Endothelial cell of umbilical vein (primary cell): Measurements from ENCODE around the gene VTI1A. TPM values are rescaled to one million over a fixed set of nuclear protein-coding genes. Genes with fewer than 3 reads are reported as not detected.

Experiments
- BruUV-seq: library from RNA; stranded (reverse); fragments of 400-500 nt; replicated peaks from 2 replicates; lab custom pipeline; 2021; lab: Mats Ljungman, UMichigan
- CTCF ChIA-PET: fragments of 300-600, 350-600 bp; sonication (Branson Sonifier 250); formaldehyde crosslinking; loops from one replicate; lab custom pipeline; 2021; ENCODE audit warnings: antibody characterized with exemption, inconsistent platforms; lab: Charles Lee
- POLR2A ChIA-PET: fragments of 300-600, 350-600 bp; sonication (Branson Sonifier 250); formaldehyde crosslinking; loops from one replicate; lab custom pipeline; 2021; ENCODE audit warnings: antibody characterized with exemption, inconsistent platforms; lab: Charles Lee
- DNase-seq: peaks from one replicate; pipeline ENCODE4 v3.0.0-alpha.2; 2011; ENCODE audit warnings: low read depth, low spot score
- FAIRE-seq: peaks from 2 replicates; lab custom pipeline; 2011; peaks lifted over from hg19 to GRCh38; lab: Jason Lieb, UNC
- H2AFZ ChIP-seq: 2 replicates; pipeline ENCODE4 v1.6.0; 2012; ENCODE audit warnings: low read depth, low read length, control low read depth, inconsistent platforms
- H3K27ac ChIP-seq: 2 replicates; pipeline ENCODE4 v1.5.1; 2011; ENCODE audit warnings: low read depth, mild to moderate bottlenecking, control low read depth, low read length, moderate library complexity; ENCODE audit not compliant: insufficient read depth
- H3K27me3 ChIP-seq, 2 experiments: 2 replicates each; pipeline versions ENCODE4 v1.6.0 to v1.6.1; 2011; ENCODE audit warnings: low read length in 2 of 2, mixed read lengths in 1 of 2; ENCODE audit not compliant: control insufficient read depth in 2 of 2, insufficient read depth in 2 of 2
- H3K36me3 ChIP-seq, 2 experiments: 2 replicates in 1 of 2; 3 replicates in 1 of 2; pipeline ENCODE4 v1.5.1; 2011; ENCODE audit warnings: low read length in 2 of 2, mild to moderate bottlenecking in 1 of 2, moderate library complexity in 1 of 2; ENCODE audit not compliant: control insufficient read depth in 2 of 2, insufficient read depth in 2 of 2; ENCODE audit errors: extremely low read depth in 1 of 2
- H3K4me1 ChIP-seq: 3 replicates; pipeline ENCODE4 v1.5.1; 2011; ENCODE audit warnings: mild to moderate bottlenecking, low read length; ENCODE audit not compliant: control insufficient read depth, insufficient read depth; ENCODE audit errors: extremely low read depth
- H3K4me2 ChIP-seq: 2 replicates; pipeline ENCODE4 v1.6.1; 2011; ENCODE audit warnings: low read length, control low read depth, mixed read lengths; ENCODE audit not compliant: insufficient read depth
- H3K4me3 ChIP-seq, 3 experiments: fragments of 200-600 bp in 1 of 3; sonication (generic), shearing (Covaris generic) in 1 of 3; replicated peaks in 1 of 3; 2 replicates each; pipeline ENCODE4 v1.5.1; 2011 to 2016; ENCODE audit warnings: control low read depth in 3 of 3, low read length in 3 of 3, mild to moderate bottlenecking in 2 of 3, inconsistent platforms in 1 of 3, low read depth in 1 of 3, moderate library complexity in 1 of 3; ENCODE audit not compliant: insufficient read depth in 1 of 3
- H3K79me2 ChIP-seq: 2 replicates; pipeline ENCODE4 v1.6.0; 2012; ENCODE audit warnings: low read length, inconsistent platforms; ENCODE audit not compliant: control insufficient read depth, insufficient read depth
- H3K9ac ChIP-seq: replicated peaks from 2 replicates; pipeline ENCODE3; 2011; ENCODE audit warnings: low read length, control low read depth; ENCODE audit not compliant: insufficient read depth; ENCODE audit errors: extremely low read depth
- H3K9me1 ChIP-seq: replicated peaks from 3 replicates; pipeline ENCODE4 v1.6.0; 2011; ENCODE audit warnings: mild to moderate bottlenecking, low read length; ENCODE audit not compliant: control insufficient read depth, insufficient read depth; ENCODE audit errors: extremely low read depth
- H3K9me3 ChIP-seq: replicated peaks from 2 replicates; pipeline ENCODE4 v1.5.1; 2012; ENCODE audit warnings: low read length, inconsistent platforms; ENCODE audit not compliant: control insufficient read depth, insufficient read depth
- H4K20me1 ChIP-seq: replicated peaks from 2 replicates; pipeline ENCODE3; 2011; ENCODE audit warnings: mild to moderate bottlenecking, low read length; ENCODE audit not compliant: control insufficient read depth, insufficient read depth; ENCODE audit errors: extremely low read depth
- EZH2 ChIP-seq: IDR thresholded peaks from 2 replicates; pipeline ENCODE4 v1.6.1; 2012; ENCODE audit warnings: borderline replicate concordance, low read depth, mild to moderate bottlenecking, moderate library complexity, low read length, inconsistent platforms; ENCODE audit not compliant: severe bottlenecking
- FOS ChIP-seq: IDR thresholded peaks from 2 replicates; pipeline ENCODE4 v1.6.1; 2011; ENCODE audit warnings: mild to moderate bottlenecking, low read length, moderate library complexity, borderline replicate concordance; ENCODE audit not compliant: insufficient read depth
- GATA2 ChIP-seq: IDR thresholded peaks from 2 replicates; pipeline ENCODE4 v1.7.0; 2011; ENCODE audit warnings: low read depth, mild to moderate bottlenecking, moderate library complexity, mixed read lengths, low read length; ENCODE audit not compliant: insufficient read length, insufficient read depth
- JUN ChIP-seq: IDR thresholded peaks from 2 replicates; pipeline ENCODE4 v1.6.1; 2011; ENCODE audit warnings: borderline replicate concordance, low read depth; ENCODE audit not compliant: insufficient read length, insufficient read depth
- POLR2AphosphoS5 ChIP-seq: IDR thresholded peaks from 2 replicates; pipeline ENCODE4 v1.6.1; 2012; ENCODE audit warnings: low read depth, mild to moderate bottlenecking, control low read depth, low read length, moderate library complexity; ENCODE audit not compliant: insufficient read depth
- dilution Hi-C: fragments of 300-500 bp; cut with MboI; formaldehyde crosslinking; loops from one replicate; pipeline ENCODE4 v1.15.0; 2019; ENCODE audit warnings: low sequenced_read_pairs; ENCODE audit not compliant: extremely low pct_ligation_motif_present
- intact Hi-C: fragments of 100-400 bp; cut with micrococcal nuclease; formaldehyde crosslinking; loops from one replicate; pipeline ENCODE4 v1.10.0; 2022
- polyA plus RNA-seq, 4 experiments: library from polyadenylated mRNA; depleted of rRNA in 3 of 4; stranded (reverse) in 3 of 4; unstranded in 1 of 4; fragments of >200 nt; gene quantifications; 2 replicates each; pipeline versions ENCODE4 v1.2.1 to v1.2.3, GENCODE V29; 2011 to 2012; ENCODE audit warnings: missing spikeins in 1 of 4
- total RNA-seq: library from RNA; stranded (reverse); gene quantifications from 2 replicates; pipeline ENCODE4 v1.2.3, GENCODE V29; 2021
- TF ChIP-seq, protein P1 (sequence below), 2 donors: IDR thresholded peaks; 1 replicate in 1 of 2; 2 replicates in 1 of 2; pipeline ENCODE4 v1.5.1; 2011; ENCODE audit warnings: low read length in 2 of 2, mild to moderate bottlenecking in 2 of 2, moderate library complexity in 2 of 2, control low read depth in 1 of 2, inconsistent platforms in 1 of 2, low read depth in 1 of 2; ENCODE audit not compliant: insufficient read depth in 1 of 2; ENCODE audit errors: extremely low read depth in 1 of 2

Gene VTI1A
- total and polyA plus RNA-seq, 2 donors (not counting 3 experiments of a cell fraction or from before 2014, with no cell fraction given) = 10.8 to 35.6 TPM

DNA sequence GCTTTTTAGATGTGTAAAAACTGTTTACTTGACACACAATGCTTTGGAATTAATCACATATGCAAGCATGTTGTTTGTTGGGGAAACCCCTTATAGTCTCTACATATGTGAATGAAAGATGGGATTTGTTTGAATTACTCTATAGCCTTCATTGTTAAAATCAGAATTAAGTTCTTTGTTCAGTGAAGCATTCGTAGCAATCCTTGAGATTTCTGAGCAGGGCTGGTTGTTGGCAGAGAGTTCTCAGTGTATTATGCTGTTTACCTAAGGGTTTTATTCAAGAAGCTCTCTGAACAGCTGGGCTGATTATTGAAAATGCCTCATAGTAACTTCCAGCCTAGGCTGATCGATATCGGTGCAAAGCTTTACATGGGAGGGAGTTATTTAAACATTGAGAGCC, 190.9 kb downstream of the VTI1A start:
- Histone ChIP-seq H4K20me1 (no peaks in the 10 kb centered on the region), H3K4me1 (peaks cover 5% of the 10 kb centered on the region), H2AFZ (no peak overlapping the region), H3K9me3 (no peaks in the 10 kb centered on the region), H3K9me1 (no peaks in the 10 kb centered on the region), H3K36me3 (no peaks in the 10 kb centered on the region), H3K9ac (no peak overlapping the region), H3K4me2 (no peak overlapping the region), H3K79me2 (no peaks in the 10 kb centered on the region), H3K27me3 (no peaks in the 10 kb centered on the region), H3K27ac (no peak overlapping the region), H3K4me3 (no peak overlapping the region)
- dilution Hi-C loops = no loop called here
- ChIA-PET POLR2A (no interaction called here), CTCF (interaction anchor here (1.6 kb wide), 1 partner anchor 10 kb away, joined by 6 read pairs; no protein-coding TSS in a partner anchor)
- TF ChIP-seq POLR2AphosphoS5 (no peak), EZH2 (no peak), FOS (no peak), JUN (no peak), GATA2 (no peak)
- TF ChIP-seq, protein P1, sequence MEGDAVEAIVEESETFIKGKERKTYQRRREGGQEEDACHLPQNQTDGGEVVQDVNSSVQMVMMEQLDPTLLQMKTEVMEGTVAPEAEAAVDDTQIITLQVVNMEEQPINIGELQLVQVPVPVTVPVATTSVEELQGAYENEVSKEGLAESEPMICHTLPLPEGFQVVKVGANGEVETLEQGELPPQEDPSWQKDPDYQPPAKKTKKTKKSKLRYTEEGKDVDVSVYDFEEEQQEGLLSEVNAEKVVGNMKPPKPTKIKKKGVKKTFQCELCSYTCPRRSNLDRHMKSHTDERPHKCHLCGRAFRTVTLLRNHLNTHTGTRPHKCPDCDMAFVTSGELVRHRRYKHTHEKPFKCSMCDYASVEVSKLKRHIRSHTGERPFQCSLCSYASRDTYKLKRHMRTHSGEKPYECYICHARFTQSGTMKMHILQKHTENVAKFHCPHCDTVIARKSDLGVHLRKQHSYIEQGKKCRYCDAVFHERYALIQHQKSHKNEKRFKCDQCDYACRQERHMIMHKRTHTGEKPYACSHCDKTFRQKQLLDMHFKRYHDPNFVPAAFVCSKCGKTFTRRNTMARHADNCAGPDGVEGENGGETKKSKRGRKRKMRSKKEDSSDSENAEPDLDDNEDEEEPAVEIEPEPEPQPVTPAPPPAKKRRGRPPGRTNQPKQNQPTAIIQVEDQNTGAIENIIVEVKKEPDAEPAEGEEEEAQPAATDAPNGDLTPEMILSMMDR (IDR thresholded peaks at IDR 0.05; ENCODE audit: extremely low read depth in 1 of 2, insufficient read depth in 1 of 2, low read depth in 1 of 2, low read length in 2 of 2) = no peak
- FAIRE-seq = no peak
- no peak for DNase-seq
- BruUV-seq = no TSS peak
- intact Hi-C loops = no loop called here
